ENCODE results near the gene FOLR2. TPM values are rescaled to one million over a fixed set of nuclear protein-coding genes. Genes with fewer than 3 reads are reported as not detected.
A peak's percentile ranks its signal among the peaks of the same experiment; 100 is the strongest.

FOLR2 gene
- polyA plus RNA-seq, 4 donors: 0.67 to 24.2 (median 8.6) TPM

DNA sequence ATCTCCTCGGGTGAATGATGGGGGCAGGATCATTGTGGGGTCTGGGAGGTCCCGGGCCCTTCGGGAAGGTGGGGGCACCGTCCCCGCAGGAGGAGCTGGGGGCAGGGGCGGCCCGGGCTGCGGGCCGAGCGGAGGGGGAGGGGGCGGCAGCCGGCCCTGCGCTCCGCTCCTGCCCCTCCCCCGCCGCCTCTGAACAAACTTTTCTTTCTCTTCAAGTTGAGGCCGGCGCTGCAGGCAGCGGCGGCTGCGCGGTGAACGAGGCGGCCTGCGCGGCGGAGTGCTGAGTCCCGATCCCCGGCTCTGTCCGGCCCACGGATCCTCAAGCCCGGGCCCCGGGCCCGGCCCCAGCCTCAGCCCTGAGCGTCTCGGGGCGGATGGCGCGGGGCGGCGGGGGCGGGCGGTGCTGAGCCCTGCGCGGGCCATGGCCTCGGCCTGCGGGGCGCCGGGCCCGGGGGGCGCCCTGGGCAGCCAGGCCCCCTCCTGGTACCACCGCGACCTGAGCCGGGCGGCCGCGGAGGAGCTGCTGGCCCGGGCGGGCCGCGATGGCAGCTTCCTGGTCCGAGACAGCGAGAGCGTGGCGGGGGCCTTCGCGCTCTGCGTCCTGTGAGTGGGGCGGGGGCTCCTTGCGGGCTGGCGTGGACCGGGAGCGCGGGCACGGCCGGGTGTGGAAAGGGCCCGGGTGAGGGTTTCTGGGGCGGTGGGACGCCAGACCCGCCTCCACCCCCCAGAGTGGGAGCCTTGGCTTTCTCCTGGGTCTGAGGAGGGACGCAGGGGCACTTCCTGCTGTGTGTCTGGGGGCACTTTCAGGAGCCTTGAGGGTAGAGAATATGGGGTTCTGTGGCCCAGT lies 8.2 kb downstream of the FOLR2 start, which contains the start of gene INPPL1:
Gene INPPL1 (plus strand): TSS at position 204 of the 847 bp plus-strand sequence. CDS start 218 bp downstream, at position 422.
- DNase-seq: peak; percentile 53 to 72

DNA sequence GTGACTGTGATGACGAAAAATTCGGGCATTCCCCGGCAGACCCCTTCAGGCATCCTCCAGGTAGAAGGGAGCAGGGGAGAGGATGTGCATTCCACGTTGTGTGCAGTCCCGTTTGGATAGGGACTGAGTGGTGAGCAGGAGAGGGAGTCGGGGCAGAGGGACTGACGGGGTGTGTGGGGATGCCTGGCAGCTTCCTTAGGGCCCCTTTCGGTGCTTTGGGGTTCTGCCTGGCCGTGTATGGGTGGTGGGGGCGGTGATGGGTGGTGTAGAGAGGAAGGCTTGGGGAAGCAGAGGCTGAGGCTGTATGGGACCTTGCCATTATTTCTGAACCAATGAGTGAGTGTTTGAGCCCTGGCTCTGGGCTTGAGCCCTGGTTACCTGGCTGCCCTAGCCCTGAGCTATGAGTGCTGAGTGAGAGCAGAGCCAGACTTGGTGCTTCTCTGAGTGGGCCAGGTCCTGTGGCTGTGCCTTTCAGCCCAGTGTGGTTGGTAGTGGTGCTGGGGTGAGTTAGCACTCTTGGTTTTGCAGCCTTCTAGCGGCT lies 8.9 kb downstream of the FOLR2 start:
- peaks cover 6 to 41% (median 12%) of the 10 kb centered on the region in 3 donors for H3K36me3 ChIP-seq (ENCODE audit: control insufficient read depth in 3 of 3, insufficient read depth in 2 of 3, low read depth in 1 of 3, low read length in 3 of 3)
- peak in 1 of 2 donors; percentile 10 for DNase-seq
- peak overlapping the region in 1 of 3 donors; percentile 45 for H3K27ac ChIP-seq (ENCODE audit: low read depth in 1 of 3, low read length in 2 of 3)
- H3K4me1 ChIP-seq (ENCODE audit: control insufficient read depth in 3 of 3, insufficient read depth in 2 of 3, low read depth in 1 of 3, low read length in 2 of 3): peaks cover 2 to 21% (median 8%) of the 10 kb centered on the region in 3 donors
- no peak for FAIRE-seq
- H3K4me3 ChIP-seq (ENCODE audit: low read depth in 1 of 3, low read length in 3 of 3): peak overlapping the region; percentile 66 to 94 (median 92)
- no peaks in the 10 kb centered on the region for H3K9me3 ChIP-seq (ENCODE audit: control insufficient read depth in 2 of 2, insufficient read depth in 1 of 2, low read depth in 1 of 2, low read length in 1 of 2)
- 13 to 17% (median 14%) methylated on average over 11 of the region's 11 CpGs for WGBS, 3 donors
- H3K27me3 ChIP-seq (ENCODE audit: control insufficient read depth in 3 of 3, insufficient read depth in 3 of 3, low read length in 3 of 3): no peaks in the 10 kb centered on the region

More for the DNA sequence above, 8.2 kb downstream of the FOLR2 start, which contains the start of gene INPPL1:
- H3K27ac ChIP-seq (ENCODE audit: low read depth in 1 of 3, low read length in 2 of 3): peak within 1 kb of the TSS; percentile 95 to 99 (median 97)
- H3K27me3 ChIP-seq (ENCODE audit: control insufficient read depth in 3 of 3, insufficient read depth in 3 of 3, low read length in 3 of 3): no peaks in the 10 kb centered on the region
- H3K4me3 ChIP-seq (ENCODE audit: low read depth in 1 of 3, low read length in 3 of 3): peak within 1 kb of the TSS; percentile 91 to 94 (median 92)
- H3K4me1 ChIP-seq (ENCODE audit: control insufficient read depth in 3 of 3, insufficient read depth in 2 of 3, low read depth in 1 of 3, low read length in 2 of 3): peaks cover 2 to 21% (median 8%) of the 10 kb centered on the region in 3 donors
- H3K9me3 ChIP-seq (ENCODE audit: control insufficient read depth in 2 of 2, insufficient read depth in 1 of 2, low read depth in 1 of 2, low read length in 1 of 2): no peaks in the 10 kb centered on the region
- 1% methylated on average over 28 to 81 of the region's 81 CpGs for WGBS, 3 donors
- no peak for FAIRE-seq
- peaks cover 6 to 34% (median 9%) of the 10 kb centered on the region in 3 donors for H3K36me3 ChIP-seq (ENCODE audit: control insufficient read depth in 3 of 3, insufficient read depth in 2 of 3, low read depth in 1 of 3, low read length in 3 of 3)

DNA sequence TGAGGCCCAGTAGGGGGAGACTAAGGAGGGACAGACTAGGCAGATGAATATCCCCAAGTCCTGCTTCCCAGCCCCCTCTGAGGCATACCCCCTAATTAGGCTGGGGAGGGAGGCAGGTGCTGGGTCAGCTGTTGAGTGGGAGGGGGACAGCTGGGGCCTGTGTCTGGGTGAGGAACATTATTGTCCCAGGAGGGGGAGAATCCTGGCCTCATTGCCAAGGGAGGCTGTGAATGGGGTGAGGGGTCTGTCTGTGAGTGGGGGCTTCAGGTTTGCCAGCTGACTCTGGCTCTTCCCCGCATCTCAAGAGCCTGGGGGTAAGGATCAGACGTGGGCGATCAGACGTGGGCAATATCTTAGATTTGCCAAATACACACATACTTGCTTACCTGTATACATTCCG lies 10.1 kb downstream of the FOLR2 start:
- Histone ChIP-seq H3K36me3 (ENCODE audit: control insufficient read depth in 3 of 3, insufficient read depth in 2 of 3, low read depth in 1 of 3, low read length in 3 of 3) (peaks cover 9 to 53% (median 18%) of the 10 kb centered on the region in 3 donors), H3K4me3 (ENCODE audit: low read depth in 1 of 3, low read length in 3 of 3) (no peak overlapping the region), H3K9me3 (ENCODE audit: control insufficient read depth in 2 of 2, insufficient read depth in 1 of 2, low read depth in 1 of 2, low read length in 1 of 2) (no peaks in the 10 kb centered on the region), H3K27me3 (ENCODE audit: control insufficient read depth in 3 of 3, insufficient read depth in 3 of 3, low read length in 3 of 3) (no peaks in the 10 kb centered on the region), H3K4me1 (ENCODE audit: control insufficient read depth in 3 of 3, insufficient read depth in 2 of 3, low read depth in 1 of 3, low read length in 2 of 3) (peaks cover 2 to 21% (median 8%) of the 10 kb centered on the region in 3 donors), H3K27ac (ENCODE audit: low read depth in 1 of 3, low read length in 2 of 3) (no peak overlapping the region)
- DNase-seq (no peak), FAIRE-seq (no peak)
- WGBS, 3 donors: 65 to 82% (median 75%) methylated on average over 5 of the region's 5 CpGs

DNA sequence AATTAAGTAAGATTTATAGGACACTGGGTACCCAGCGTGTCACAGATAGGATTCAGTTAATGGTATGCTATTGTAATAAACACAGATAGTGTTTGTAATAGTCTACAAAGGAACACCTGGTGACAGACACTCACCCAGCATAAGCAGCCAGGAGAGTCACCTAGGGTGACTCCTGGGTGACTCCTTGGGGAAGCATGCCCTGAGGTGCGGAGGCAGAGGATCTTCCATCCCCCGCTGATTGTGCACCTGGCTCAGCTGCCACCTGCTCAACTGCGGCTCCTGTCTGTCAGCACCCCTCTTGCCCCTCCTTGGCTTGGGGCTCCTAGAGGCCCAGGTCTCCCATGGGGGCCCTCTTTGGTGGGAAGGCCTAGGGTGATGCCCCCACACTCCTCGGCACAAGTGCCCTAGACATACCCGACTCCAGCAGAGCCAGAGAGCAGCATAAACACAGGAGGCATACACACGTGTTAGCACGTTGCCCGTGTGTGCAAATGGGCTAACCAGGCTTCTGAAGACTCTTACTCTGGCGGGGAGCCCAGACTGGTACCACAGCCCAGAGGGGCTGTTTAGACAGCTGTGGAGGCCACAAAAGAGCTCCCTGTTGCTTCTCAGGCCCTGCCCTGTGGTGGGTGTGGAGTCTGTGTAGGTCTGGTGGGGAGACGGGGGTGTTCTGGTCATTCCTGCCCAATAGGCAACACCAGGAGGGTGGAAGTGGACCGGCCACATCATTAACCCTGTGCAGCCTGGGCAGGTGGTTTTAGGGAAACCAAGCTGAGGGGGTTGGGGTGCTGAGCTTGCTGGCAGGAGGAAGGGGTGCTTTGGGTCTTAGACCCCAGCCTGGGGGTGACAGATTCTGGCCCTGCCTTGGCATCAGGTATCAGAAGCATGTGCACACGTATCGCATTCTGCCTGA lies 11.0 kb downstream of the FOLR2 start:
- Histone ChIP-seq H3K4me3 (ENCODE audit: low read depth in 1 of 3, low read length in 3 of 3) (no peak overlapping the region), H3K4me1 (ENCODE audit: control insufficient read depth in 3 of 3, insufficient read depth in 2 of 3, low read depth in 1 of 3, low read length in 2 of 3) (peaks cover 2 to 15% (median 8%) of the 10 kb centered on the region in 3 donors), H3K27ac (ENCODE audit: low read depth in 1 of 3, low read length in 2 of 3) (no peak overlapping the region), H3K9me3 (ENCODE audit: control insufficient read depth in 2 of 2, insufficient read depth in 1 of 2, low read depth in 1 of 2, low read length in 1 of 2) (no peaks in the 10 kb centered on the region), H3K27me3 (ENCODE audit: control insufficient read depth in 3 of 3, insufficient read depth in 3 of 3, low read length in 3 of 3) (no peaks in the 10 kb centered on the region), H3K36me3 (ENCODE audit: control insufficient read depth in 3 of 3, insufficient read depth in 2 of 3, low read depth in 1 of 3, low read length in 3 of 3) (peaks cover 9 to 62% (median 23%) of the 10 kb centered on the region in 3 donors)
- FAIRE-seq (no peak), DNase-seq (no peak)
- 64 to 77% (median 73%) methylated on average over 14 of the region's 14 CpGs for WGBS, 3 donors

DNA sequence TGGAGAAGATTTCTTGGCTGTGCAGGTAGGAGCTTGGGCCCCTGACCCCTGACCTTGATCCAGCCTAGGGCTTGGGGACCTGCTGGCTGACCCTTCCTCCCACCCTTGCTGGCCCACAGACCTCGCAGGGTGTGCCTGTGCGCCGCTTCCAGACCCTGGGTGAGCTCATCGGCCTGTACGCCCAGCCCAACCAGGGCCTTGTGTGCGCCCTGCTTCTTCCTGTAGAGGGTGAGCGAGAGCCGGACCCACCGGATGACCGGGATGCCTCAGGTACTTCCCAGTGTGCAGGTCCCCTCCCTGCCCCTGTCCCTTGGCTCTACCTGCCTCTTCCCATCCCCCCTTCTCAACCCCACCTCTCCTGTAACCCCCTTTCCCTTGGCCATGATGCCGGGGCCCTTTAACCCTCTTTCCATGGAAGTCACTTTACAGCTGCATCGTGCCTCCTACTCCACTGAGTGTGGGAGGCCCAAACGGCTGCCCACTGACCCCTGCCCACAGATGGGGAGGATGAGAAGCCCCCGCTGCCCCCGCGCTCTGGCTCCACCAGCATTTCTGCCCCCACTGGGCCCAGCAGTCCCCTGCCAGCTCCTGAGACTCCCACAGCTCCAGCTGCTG lies 11.7 kb downstream of the FOLR2 start:
- peaks cover 2 to 13% (median 8%) of the 10 kb centered on the region in 3 donors for H3K4me1 ChIP-seq (ENCODE audit: control insufficient read depth in 3 of 3, insufficient read depth in 2 of 3, low read depth in 1 of 3, low read length in 2 of 3)
- H3K27ac ChIP-seq (ENCODE audit: low read depth in 1 of 3, low read length in 2 of 3): no peak overlapping the region
- no peaks in the 10 kb centered on the region for H3K9me3 ChIP-seq (ENCODE audit: control insufficient read depth in 2 of 2, insufficient read depth in 1 of 2, low read depth in 1 of 2, low read length in 1 of 2)
- no peaks in the 10 kb centered on the region for H3K27me3 ChIP-seq (ENCODE audit: control insufficient read depth in 3 of 3, insufficient read depth in 3 of 3, low read length in 3 of 3)
- no peak for FAIRE-seq
- H3K36me3 ChIP-seq (ENCODE audit: control insufficient read depth in 3 of 3, insufficient read depth in 2 of 3, low read depth in 1 of 3, low read length in 3 of 3): peaks cover 13 to 69% (median 26%) of the 10 kb centered on the region in 3 donors
- WGBS, 3 donors: 83 to 95% (median 90%) methylated on average over 15 to 16 of the region's 16 CpGs
- no peak for DNase-seq
- no peak overlapping the region for H3K4me3 ChIP-seq (ENCODE audit: low read depth in 1 of 3, low read length in 3 of 3)

DNA sequence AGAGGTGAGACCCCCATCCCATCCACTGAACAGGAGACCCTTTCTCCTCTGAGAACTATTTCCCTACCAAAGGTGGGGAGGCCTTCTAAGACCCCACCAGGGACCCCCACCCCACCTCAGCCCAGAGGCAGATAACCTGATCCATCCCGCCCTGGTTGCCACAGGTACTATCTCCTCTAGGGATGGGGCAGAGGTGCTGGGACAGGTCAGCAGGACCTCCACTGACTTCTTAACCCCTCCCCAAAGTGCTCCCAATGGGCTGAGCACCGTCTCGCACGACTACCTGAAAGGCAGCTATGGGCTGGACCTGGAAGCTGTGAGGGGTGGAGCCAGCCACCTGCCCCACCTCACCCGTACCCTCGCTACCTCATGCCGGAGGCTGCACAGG lies 12.2 kb downstream of the FOLR2 start:
- Histone ChIP-seq H3K9me3 (ENCODE audit: control insufficient read depth in 2 of 2, insufficient read depth in 1 of 2, low read depth in 1 of 2, low read length in 1 of 2) (no peaks in the 10 kb centered on the region), H3K4me1 (ENCODE audit: control insufficient read depth in 3 of 3, insufficient read depth in 2 of 3, low read depth in 1 of 3, low read length in 2 of 3) (peaks cover 2 to 13% (median 8%) of the 10 kb centered on the region in 3 donors), H3K27me3 (ENCODE audit: control insufficient read depth in 3 of 3, insufficient read depth in 3 of 3, low read length in 3 of 3) (no peaks in the 10 kb centered on the region), H3K27ac (ENCODE audit: low read depth in 1 of 3, low read length in 2 of 3) (no peak overlapping the region), H3K36me3 (ENCODE audit: control insufficient read depth in 3 of 3, insufficient read depth in 2 of 3, low read depth in 1 of 3, low read length in 3 of 3) (peaks cover 13 to 74% (median 29%) of the 10 kb centered on the region in 3 donors), H3K4me3 (ENCODE audit: low read depth in 1 of 3, low read length in 3 of 3) (no peak overlapping the region)
- 91 to 94% (median 93%) methylated on average over 7 of the region's 7 CpGs for WGBS, 3 donors
- FAIRE-seq (no peak), DNase-seq (no peak)

DNA sequence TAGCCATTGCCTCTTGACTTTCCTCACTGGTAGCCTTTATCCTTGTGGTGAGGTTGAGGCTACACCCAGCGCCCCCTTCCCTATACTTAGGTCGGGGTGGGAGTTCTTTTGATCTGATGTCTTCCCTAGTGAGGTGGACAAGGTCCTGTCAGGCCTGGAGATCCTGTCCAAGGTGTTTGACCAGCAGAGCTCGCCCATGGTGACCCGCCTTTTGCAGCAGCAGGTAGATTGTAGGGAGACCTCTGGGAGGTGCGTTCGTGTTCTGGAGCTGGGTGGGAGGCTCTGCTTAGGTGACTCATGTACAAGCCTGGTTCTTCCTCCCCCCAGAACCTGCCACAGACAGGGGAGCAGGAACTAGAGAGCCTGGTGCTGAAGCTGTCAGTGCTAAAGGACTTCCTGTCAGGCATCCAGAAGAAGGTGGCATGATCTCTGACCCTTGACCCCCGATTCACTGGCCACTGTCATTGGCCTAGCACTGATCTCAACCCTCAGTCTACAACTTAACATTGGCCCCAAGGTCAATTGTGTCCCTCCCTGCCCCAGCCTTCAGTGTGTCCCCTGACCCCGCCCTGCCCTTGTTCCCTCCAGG lies 12.8 kb downstream of the FOLR2 start:
- 88 to 96% (median 91%) methylated on average over 8 of the region's 8 CpGs for WGBS, 3 donors
- Histone ChIP-seq H3K4me1 (ENCODE audit: control insufficient read depth in 3 of 3, insufficient read depth in 2 of 3, low read depth in 1 of 3, low read length in 2 of 3) (peaks cover 2 to 13% (median 8%) of the 10 kb centered on the region in 3 donors), H3K27ac (ENCODE audit: low read depth in 1 of 3, low read length in 2 of 3) (no peak overlapping the region), H3K9me3 (ENCODE audit: control insufficient read depth in 2 of 2, insufficient read depth in 1 of 2, low read depth in 1 of 2, low read length in 1 of 2) (no peaks in the 10 kb centered on the region), H3K27me3 (ENCODE audit: control insufficient read depth in 3 of 3, insufficient read depth in 3 of 3, low read length in 3 of 3) (no peaks in the 10 kb centered on the region), H3K4me3 (ENCODE audit: low read depth in 1 of 3, low read length in 3 of 3) (no peak overlapping the region), H3K36me3 (ENCODE audit: control insufficient read depth in 3 of 3, insufficient read depth in 2 of 3, low read depth in 1 of 3, low read length in 3 of 3) (peaks cover 13 to 80% (median 33%) of the 10 kb centered on the region in 3 donors)
- DNase-seq: no peak
- FAIRE-seq: no peak
